MV-4-11 (cell line): Measurements from ENCODE around the gene MXD4.

ENCODE experiments used
- DNase-seq: peaks from one replicate; lab custom pipeline; 2025; lab: John Stamatoyannopoulos, UW

Gene MXD4

DNA sequence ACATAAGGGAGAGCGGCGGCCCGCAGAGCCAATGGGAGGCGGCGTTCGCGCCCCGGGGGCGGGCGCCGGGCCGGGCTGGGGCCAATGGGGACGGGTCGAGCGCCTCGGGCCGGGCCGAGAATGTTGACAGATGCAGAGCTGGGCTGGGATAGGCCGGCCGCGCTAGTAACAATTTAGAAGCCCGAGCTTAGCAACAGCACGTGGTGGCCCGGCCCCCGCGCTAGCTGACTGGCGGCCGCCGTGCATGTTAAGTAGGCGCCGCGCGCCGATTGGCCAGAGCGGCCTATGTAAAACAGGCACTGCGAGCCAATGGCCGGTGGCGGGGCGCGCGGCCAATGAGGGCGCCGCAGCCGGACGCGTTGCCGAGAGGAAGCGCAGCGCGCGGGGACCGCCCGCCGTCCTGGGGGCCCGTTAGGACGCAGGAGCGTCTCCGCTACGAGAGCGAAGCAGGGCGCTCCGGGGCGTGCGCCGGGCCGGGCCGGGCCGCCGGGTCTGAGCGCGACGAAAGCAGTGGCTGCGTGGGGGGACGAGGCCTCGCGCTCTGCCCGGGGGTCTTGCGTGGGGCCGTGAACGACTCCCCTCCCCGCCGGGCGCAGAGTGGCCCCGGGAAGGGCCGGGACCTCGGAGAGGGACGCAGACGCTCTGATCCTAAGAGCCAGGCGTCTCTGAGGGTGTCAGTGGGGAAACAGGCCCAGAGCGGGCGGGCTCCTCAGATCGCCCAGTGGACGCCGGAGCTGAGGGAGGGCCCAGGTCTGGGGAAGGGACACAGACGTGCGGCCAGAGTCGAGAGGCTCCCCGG is 435 bp upstream of the MXD4 start:
- peak; percentile 99 for DNase-seq

DNA sequence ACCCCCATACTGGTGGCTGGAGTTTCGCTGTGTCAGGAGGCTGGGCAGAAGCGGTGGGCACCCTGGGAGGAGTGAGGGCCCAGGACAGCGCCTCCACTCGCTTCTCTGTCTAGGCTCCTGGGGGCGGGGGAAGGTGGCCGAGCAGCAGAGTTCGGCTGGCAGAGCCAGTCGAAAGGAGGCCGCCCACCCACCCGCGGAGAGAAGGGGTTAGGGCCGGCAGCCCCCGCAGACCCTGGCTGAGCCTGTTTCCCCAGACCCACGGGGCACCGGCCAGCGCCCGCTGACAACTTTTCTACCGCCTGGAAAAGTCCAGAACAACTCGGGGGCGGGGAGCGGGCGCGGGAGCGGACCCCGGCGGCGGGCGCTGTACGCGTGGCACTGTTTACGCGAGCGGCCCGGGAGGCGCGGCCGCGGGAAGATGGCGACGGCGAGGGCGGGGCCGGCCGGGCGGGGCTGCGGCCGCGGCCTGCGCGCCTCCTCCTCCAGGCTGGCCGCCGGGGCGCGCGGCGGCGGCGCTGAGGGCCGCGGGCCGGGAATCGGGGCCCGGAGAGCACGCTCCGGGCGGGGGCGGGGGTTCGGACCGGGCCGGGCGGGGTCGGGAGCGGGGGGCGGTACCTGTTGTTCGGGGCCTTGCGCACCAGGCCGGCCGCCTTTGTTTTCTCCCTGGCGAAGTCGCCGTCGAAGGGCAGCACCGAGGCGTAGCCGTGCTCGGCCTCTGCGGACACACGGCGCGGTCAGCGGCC is 628 bp downstream of the MXD4 start:
- peak; percentile 21 for DNase-seq

- no peak for DNase-seq
Observed at GRCh38 chr4:2260344-2261109, 1.4 kb downstream of the MXD4 start.

GRCh38 chr4:2259541-2260343 is 2.2 kb downstream of the MXD4 start:
- no peak for DNase-seq

GRCh38 chr4:2259036-2259540 is 2.8 kb downstream of the MXD4 start:
- no peak for DNase-seq

DNA sequence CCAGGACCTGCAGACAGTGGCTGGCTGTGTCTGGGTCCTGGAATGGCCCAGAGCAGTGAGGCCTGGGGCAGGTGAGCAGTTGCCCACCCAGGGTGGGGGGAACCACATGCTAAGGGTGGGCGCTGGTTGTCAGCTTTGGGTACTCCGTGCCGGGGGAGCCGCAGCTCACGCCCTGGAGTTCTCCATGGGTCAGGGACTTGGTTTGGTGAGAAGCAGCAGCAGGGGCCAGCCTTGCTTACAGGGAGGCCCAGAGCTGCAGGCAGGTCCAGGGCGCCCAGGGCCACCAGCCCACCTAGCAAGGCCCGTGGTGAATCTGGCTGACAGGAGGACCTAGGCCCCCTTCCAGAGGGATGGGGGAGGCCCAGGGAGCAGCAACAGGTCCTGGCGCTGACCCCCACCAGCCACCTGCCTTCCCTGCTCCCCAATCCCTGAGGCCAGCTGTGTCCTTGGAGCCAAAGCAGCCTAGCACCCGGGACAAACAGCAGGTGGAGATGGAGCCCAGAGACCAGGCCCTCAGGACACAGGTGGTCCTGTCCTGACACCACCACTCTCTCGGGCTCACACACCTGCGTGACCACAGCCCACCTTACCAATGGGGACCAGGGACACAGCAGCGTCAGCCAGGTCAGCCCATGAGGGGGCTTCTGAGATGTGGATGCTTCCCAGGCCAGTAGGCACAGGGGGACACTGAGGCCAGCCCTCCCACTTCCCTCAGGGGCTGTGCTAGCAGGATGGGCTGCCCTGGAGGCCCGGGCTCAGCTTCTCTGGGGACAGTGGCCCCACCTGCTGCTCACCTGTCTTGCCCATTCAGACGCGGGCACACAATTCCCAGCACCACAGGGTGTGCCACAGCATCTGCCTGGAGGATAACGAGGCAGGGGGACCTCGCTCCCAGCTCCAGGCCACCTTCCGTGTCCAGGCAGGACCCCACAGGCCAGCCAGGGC is 3.5 kb downstream of the MXD4 start:
- no peak for DNase-seq

GRCh38 chr4:2257361-2258081 is 4.4 kb downstream of the MXD4 start:
- no peak for DNase-seq

- no peak for DNase-seq
Observed at GRCh38 chr4:2256781-2257191, 5.1 kb downstream of the MXD4 start.

DNA sequence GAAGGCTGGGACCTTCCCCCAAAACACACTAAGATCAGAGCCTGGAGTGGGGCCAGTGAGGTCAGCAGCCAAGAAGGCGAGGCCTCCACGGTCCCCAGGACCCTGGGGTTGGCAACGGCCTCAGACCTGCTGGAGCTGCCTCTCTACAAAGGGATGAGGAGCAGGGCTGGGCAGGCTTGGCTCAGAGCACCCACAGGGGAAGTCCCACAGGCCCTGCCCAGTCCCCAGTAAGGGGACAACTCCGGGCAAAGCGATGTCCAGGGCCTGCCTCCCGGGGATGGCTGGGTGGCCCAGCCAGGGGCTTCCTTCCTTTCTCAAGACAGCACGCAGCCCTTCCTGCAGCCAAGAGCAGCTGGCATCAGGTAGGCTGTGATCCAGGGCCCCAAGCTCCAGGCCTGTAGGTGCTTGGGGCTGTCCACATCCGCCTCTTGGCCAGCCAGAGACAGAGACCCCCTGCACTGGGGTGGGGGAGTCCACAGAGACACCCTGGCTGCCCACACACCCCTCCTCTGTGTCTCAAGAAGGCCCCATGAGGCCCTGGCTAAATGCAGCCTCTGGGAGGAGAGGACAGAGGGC is 5.7 kb downstream of the MXD4 start:
- no peak for DNase-seq

- no peak for DNase-seq
Observed at GRCh38 chr4:2255501-2256155, 6.3 kb downstream of the MXD4 start.

DNA sequence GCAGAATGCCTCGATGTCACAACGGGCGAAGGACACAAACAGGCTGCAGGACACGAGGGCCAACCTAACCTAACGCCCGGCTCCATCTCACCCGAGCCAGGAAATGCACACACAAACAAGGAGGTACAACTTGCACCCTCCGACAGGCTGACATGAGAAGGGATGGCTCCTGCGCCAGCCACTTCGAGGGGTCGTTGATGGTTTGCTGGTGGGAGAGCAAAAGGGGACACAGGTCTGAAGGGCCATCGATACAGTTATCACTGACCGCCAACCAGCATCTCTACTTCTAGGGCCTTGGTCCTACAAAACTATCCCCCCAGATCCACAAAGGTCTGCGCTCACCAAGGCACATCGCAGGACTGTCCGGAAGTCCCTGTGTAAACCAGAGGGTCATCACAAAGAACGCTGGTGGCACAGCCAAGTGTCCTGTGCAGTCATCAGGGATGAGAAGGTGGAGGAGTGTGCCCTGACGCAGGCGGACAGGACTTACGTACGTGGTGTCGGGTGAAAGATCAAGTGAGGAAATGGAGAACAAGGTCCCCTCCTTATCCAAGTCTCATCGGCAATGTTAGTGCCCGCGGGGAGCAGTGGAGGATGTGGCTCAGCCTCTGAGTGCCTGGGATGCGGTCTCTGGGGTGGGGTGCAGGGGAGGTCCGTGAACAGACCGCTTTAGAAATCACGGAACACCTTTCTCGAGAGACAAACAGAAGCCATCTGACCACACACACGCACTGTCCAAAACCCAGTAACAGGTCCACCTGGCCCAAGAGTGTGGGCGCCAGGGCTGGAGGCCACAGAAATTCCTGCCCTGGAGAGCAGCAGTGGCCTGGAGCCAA is 7.0 kb downstream of the MXD4 start:
- DNase-seq = no peak

- DNase-seq = no peak
Observed at GRCh38 chr4:2253160-2254084, 8.5 kb downstream of the MXD4 start.

DNA sequence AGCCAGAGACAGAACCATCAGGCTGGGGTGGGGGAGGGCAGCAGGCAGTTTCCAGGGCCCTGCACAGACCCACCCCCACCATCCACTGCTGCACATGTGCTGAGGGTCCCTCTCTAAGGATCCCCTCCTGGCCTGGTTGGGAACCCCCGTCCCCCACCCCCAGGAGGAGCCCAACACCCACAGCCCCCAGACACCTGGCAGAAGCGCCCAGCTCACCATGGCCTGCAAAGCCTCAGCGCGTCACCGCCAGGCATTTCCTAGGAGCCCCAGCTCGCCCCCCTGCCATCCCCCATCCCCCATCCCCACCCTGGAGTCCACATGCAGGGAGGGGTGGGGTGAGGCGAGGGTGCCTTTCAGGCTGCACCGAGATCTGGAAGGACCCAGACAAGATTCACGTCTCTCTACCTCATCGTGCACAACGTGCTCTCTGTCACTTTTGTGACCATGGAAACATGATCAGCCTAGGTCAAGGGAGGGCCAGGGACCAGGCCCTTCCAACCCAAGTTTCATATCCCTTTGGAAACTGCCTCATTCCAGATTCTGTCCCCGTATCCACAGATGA is 9.3 kb downstream of the MXD4 start:
- no peak for DNase-seq

GRCh38 chr4:2251795-2252529 is 9.9 kb downstream of the MXD4 start:
- DNase-seq = no peak

GRCh38 chr4:2251073-2251794 is 10.7 kb downstream of the MXD4 start:
- DNase-seq = no peak
